Measurements from ENCODE around the gene BCAR1. TPM values are rescaled to one million over a fixed set of nuclear protein-coding genes. Genes with fewer than 3 reads are reported as not detected.

BCAR1 gene
- 86.6 and 93.5 TPM in 2 replicates for total RNA-seq (2014; rRNA removed; shearing (Covaris generic))

DNA sequence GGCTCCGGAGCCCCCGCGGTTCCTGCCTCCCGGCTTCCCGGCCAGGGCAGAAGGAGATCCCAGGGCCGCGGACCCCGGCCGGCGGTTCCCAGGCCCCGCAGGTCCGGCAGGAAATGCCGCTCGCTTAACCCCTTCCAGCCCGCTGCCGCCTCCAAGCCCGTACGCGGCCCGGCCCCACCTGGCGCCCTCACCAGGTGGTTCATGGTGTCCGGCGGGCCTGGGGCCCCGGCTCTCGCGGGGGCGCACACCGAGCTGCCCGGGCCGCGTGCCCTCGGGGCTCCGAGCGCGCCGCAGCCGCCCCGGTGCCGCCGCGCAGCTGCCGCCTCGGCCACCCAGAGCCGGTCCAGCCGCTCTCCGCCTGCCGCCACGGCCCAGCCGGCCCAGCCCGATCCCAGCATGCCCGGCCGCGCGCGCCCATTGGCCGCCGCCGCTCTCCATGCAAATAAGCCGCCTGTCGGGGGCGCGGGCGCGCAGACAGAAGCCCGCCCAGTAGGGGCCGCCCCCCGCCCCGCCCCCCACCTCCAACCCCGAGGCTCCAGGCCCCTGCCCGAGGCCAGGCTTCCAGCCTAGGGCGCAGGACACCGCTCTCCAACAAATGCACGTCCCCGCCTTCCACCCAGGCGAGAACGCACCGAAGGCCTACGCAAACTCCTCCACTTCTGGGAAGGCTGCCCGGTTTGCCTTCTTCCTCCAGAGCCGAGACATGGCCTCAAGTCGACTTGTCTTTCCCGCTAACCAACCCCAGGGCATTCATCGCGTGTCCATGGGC lies at the start of gene BCAR1:
TSS of gene BCAR1 (minus strand) at position 345 of the 769 bp plus-strand sequence. CDS start at position 203, 142 bp downstream.
- peaks cover 51% of the 10 kb centered on the region for H3K36me3 ChIP-seq
- H3K4me3 ChIP-seq = peak within 1 kb of the TSS; percentile 99
- no peaks in the 10 kb centered on the region for H3K27me3 ChIP-seq (replicated peaks)
- peak; percentile 73 to 93 for DNase-seq (ENCODE audit: low read depth in 1 of 2, low spot score in 2 of 2)
- H3K27ac ChIP-seq = peak within 1 kb of the TSS; percentile 92
- H3K9me3 ChIP-seq (replicated peaks) = no peaks in the 10 kb centered on the region
- H3K4me1 ChIP-seq (replicated peaks) = peaks cover 93% of the 10 kb centered on the region

GRCh38 chr16:75298267-75298666 lies 46.8 kb upstream of the BCAR1 start:
- peaks cover 33% of the 10 kb centered on the region for H3K36me3 ChIP-seq
- peaks cover 19% of the 10 kb centered on the region for H3K4me1 ChIP-seq (replicated peaks)
- no peak overlapping the region for H3K27ac ChIP-seq
- no peaks in the 10 kb centered on the region for H3K9me3 ChIP-seq (replicated peaks)
- no peak overlapping the region for H3K4me3 ChIP-seq
- no peaks in the 10 kb centered on the region for H3K27me3 ChIP-seq (replicated peaks)
- DNase-seq (ENCODE audit: low read depth in 1 of 2, low spot score in 2 of 2) = no peak

DNA sequence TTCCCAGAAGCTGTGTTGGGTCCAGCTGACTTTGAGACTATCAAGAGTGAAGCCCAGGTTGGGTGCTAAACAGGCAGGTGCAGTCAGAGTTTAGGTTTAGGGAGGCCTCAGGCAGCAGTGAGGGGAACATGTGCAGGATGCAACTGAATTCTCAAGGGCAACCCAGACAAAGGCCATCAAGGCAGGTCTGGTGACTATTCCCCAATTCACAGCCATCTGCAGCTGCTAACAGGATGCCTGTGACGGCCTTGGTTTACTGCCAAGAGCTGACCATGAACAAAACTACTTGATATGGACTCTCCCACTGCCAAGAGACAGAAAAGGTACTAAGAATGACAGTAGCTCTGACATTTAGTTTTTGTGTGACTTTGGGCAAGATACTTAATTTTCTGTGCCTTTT lies 45.2 kb upstream of the BCAR1 start:
- no peak for DNase-seq (ENCODE audit: low read depth in 1 of 2, low spot score in 2 of 2)
- no peak overlapping the region for H3K4me3 ChIP-seq

GRCh38 chr16:75294773-75295459 lies 43.5 kb upstream of the BCAR1 start:
- H3K4me1 ChIP-seq (replicated peaks) = peaks cover 20% of the 10 kb centered on the region
- DNase-seq (ENCODE audit: low read depth in 1 of 2, low spot score in 2 of 2) = no peak
- H3K27me3 ChIP-seq (replicated peaks) = no peaks in the 10 kb centered on the region
- no peaks in the 10 kb centered on the region for H3K9me3 ChIP-seq (replicated peaks)
- H3K36me3 ChIP-seq = peaks cover 24% of the 10 kb centered on the region
- no peak overlapping the region for H3K27ac ChIP-seq
- H3K4me3 ChIP-seq = no peak overlapping the region

More for the DNA sequence above, 45.2 kb upstream of the BCAR1 start:
- Histone ChIP-seq H3K27ac (no peak overlapping the region), H3K4me1 (replicated peaks) (peaks cover 20% of the 10 kb centered on the region), H3K36me3 (peaks cover 31% of the 10 kb centered on the region), H3K9me3 (replicated peaks) (no peaks in the 10 kb centered on the region), H3K27me3 (replicated peaks) (no peaks in the 10 kb centered on the region)

GRCh38 chr16:75293772-75294171 lies 42.3 kb upstream of the BCAR1 start:
- peak in 1 of 2 experiments; percentile 51 for DNase-seq (ENCODE audit: low read depth in 1 of 2, low spot score in 2 of 2)
- Histone ChIP-seq H3K27ac (peak overlapping the region; percentile 43), H3K27me3 (replicated peaks) (no peaks in the 10 kb centered on the region), H3K9me3 (replicated peaks) (no peaks in the 10 kb centered on the region), H3K4me3 (no peak overlapping the region), H3K36me3 (peaks cover 18% of the 10 kb centered on the region), H3K4me1 (replicated peaks) (peaks cover 27% of the 10 kb centered on the region)

GRCh38 chr16:75293173-75293572 lies 41.7 kb upstream of the BCAR1 start:
- no peaks in the 10 kb centered on the region for H3K9me3 ChIP-seq (replicated peaks)
- DNase-seq (ENCODE audit: low read depth in 1 of 2, low spot score in 2 of 2) = no peak
- peaks cover 27% of the 10 kb centered on the region for H3K4me1 ChIP-seq (replicated peaks)
- no peak overlapping the region for H3K4me3 ChIP-seq
- H3K27ac ChIP-seq = peak overlapping the region; percentile 43; the same call in 1 of the 2 replicates
- H3K27me3 ChIP-seq (replicated peaks) = no peaks in the 10 kb centered on the region
- H3K36me3 ChIP-seq = peaks cover 14% of the 10 kb centered on the region

DNA sequence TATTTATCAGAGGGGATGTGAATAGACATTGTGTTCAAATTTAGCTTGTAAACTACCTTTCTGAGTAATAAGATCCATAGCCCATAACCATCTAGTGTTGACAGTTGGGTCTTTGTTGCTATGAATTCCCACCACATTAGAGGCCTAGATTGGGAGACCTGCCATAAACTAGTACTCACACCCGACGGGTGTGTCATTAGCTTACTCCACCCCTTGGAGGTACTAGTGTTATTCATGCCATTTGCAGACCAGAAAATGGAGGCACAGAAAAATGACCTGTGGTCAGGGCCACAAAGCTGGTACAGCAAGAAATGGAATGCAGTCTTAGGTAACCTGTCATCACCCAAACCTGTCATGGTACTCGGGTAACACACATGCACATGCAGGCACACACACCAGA lies 41.3 kb upstream of the BCAR1 start:
- H3K36me3 ChIP-seq = peaks cover 12% of the 10 kb centered on the region
- no peak overlapping the region for H3K27ac ChIP-seq
- peaks cover 30% of the 10 kb centered on the region for H3K4me1 ChIP-seq (replicated peaks)
- no peak overlapping the region for H3K4me3 ChIP-seq
- H3K9me3 ChIP-seq (replicated peaks) = no peaks in the 10 kb centered on the region
- no peak for DNase-seq (ENCODE audit: low read depth in 1 of 2, low spot score in 2 of 2)
- no peaks in the 10 kb centered on the region for H3K27me3 ChIP-seq (replicated peaks)

DNA sequence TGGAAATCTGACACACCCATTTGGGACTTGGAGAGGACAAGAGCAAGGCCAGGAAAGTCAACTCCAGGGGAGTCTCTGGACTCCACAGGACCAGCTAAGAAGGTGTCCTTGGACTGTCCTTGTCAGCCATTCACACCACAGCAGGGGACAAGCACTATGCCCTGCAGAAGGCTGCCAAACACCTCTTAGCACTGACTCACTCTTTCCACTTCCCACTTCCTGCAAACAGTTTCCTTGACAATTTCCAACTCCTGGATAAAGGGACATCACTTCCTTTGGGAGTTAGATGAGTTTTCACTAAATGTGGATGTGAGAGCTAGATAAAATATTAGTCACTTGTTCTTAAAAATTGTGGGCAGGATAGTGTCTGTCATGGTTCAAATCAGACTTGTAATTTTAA lies 37.8 kb upstream of the BCAR1 start:
- Histone ChIP-seq H3K4me3 (no peak overlapping the region), H3K27me3 (replicated peaks) (no peaks in the 10 kb centered on the region), H3K4me1 (replicated peaks) (peaks cover 20% of the 10 kb centered on the region), H3K27ac (no peak overlapping the region), H3K9me3 (replicated peaks) (no peaks in the 10 kb centered on the region), H3K36me3 (peaks cover 3% of the 10 kb centered on the region; the same call in 1 of the 2 replicates)
- no peak for DNase-seq (ENCODE audit: low read depth in 1 of 2, low spot score in 2 of 2)

GRCh38 chr16:75288596-75289120 lies 37.2 kb upstream of the BCAR1 start:
- no peak overlapping the region for H3K27ac ChIP-seq
- no peak for DNase-seq (ENCODE audit: low read depth in 1 of 2, low spot score in 2 of 2)
- H3K4me3 ChIP-seq = no peak overlapping the region
- H3K4me1 ChIP-seq (replicated peaks) = peaks cover 15% of the 10 kb centered on the region
- no peaks in the 10 kb centered on the region for H3K27me3 ChIP-seq (replicated peaks)
- no peaks in the 10 kb centered on the region for H3K9me3 ChIP-seq (replicated peaks)
- peaks cover 3% of the 10 kb centered on the region; the same call in 1 of the 2 replicates for H3K36me3 ChIP-seq

DNA sequence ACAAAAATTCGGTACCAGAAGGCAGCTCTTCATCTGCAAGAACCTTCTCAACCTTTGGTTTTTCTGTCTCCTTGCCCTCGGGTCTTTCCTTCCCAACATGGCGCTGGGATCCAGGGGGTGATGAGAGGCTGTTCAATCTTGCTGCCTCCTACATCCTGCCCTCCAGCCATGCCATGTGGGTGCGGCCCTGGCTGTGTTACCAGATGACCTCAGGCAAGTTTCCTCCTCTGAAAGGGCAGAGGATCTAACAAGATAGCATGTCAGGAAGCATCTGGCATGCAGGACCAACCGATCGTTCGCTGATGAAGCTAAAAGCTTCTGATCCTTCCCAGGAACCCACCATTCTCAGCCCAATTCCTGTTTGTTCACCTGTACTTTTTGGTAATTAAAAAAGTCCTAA lies 36.8 kb upstream of the BCAR1 start:
- H3K4me3 ChIP-seq = no peak overlapping the region
- no peak for DNase-seq (ENCODE audit: low read depth in 1 of 2, low spot score in 2 of 2)
- no peaks in the 10 kb centered on the region; the same call in 1 of the 2 replicates for H3K36me3 ChIP-seq
- H3K4me1 ChIP-seq (replicated peaks) = peaks cover 10% of the 10 kb centered on the region
- H3K9me3 ChIP-seq (replicated peaks) = no peaks in the 10 kb centered on the region
- no peak overlapping the region for H3K27ac ChIP-seq
- no peaks in the 10 kb centered on the region for H3K27me3 ChIP-seq (replicated peaks)

DNA sequence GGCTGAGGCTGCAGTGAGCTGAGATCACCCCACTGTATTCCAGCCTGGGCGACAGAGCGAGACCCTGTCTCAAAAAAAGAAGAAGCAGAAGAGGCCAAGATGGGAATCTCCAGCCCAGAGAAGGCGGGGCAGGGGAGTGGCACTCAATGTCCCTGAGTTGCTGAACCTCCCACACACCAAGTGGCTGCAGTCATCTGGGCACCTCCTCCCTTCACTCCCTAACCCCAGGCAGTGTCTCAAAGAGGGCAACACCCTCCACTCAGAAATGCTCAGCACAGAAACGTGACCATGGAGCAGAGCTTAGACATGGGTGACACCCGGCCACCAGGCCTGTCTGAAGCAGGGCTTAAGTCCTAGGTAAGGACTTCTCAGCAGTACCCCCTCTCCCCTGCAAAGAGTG lies 36.3 kb upstream of the BCAR1 start:
- Histone ChIP-seq H3K9me3 (replicated peaks) (no peaks in the 10 kb centered on the region), H3K4me1 (replicated peaks) (peaks cover 10% of the 10 kb centered on the region), H3K27me3 (replicated peaks) (no peaks in the 10 kb centered on the region), H3K4me3 (no peak overlapping the region), H3K27ac (no peak overlapping the region), H3K36me3 (no peaks in the 10 kb centered on the region; the same call in 1 of the 2 replicates)
- no peak for DNase-seq (ENCODE audit: low read depth in 1 of 2, low spot score in 2 of 2)

- DNase-seq (ENCODE audit: low read depth in 1 of 2, low spot score in 2 of 2) = no peak
- no peaks in the 10 kb centered on the region; the same call in 1 of the 2 replicates for H3K36me3 ChIP-seq
- H3K9me3 ChIP-seq (replicated peaks) = no peaks in the 10 kb centered on the region
- H3K27me3 ChIP-seq (replicated peaks) = no peaks in the 10 kb centered on the region
- peaks cover 10% of the 10 kb centered on the region for H3K4me1 ChIP-seq (replicated peaks)
- no peak overlapping the region for H3K27ac ChIP-seq
- H3K4me3 ChIP-seq = no peak overlapping the region
Measured at GRCh38 chr16:75286389-75286788, 35.0 kb upstream of the BCAR1 start.

DNA sequence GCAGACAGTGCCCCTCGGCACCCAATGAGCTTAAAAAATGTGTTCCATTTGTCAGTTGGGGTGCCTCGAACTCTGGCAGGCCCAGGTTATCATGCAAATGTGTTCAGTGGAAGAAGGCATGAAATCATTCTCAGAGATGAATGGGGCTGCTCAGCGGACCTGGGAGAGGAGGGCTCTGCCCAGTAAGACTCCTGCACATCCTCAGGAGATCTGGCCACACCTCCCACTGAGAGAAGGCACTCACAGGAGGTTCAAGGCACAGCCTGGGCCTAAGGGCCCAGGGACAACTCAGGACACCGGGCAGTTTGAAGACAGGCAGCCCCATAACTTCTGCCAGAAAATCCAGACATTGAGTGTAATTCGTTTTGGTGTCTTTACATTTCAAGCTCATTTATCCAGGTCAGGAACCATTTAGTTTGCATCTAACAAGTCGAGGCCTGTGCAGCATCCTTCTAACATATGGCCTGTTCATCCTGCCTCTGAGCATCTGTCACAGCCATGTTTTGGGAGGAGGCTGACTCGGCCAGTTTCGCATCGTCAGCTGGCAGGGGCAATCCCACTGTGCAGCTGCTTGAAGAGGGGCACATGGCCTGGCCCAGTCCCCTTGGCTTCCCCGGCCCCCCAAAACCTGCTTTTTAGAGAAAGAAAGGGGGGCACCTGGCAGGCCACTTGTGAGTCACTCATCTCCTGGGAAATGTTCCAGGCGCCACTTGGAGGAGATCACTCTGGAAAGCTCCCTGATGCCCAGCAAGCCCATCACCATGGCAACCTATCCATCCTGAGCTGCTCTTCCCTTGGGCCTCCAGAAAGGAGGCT lies 31.2 kb upstream of the BCAR1 start:
- no peak overlapping the region for H3K27ac ChIP-seq
- H3K27me3 ChIP-seq (replicated peaks) = no peaks in the 10 kb centered on the region
- H3K9me3 ChIP-seq (replicated peaks) = no peaks in the 10 kb centered on the region
- no peaks in the 10 kb centered on the region for H3K36me3 ChIP-seq
- H3K4me3 ChIP-seq = no peak overlapping the region
- H3K4me1 ChIP-seq (replicated peaks) = no peaks in the 10 kb centered on the region; the same call in 1 of the 2 replicates
- no peak for DNase-seq (ENCODE audit: low read depth in 1 of 2, low spot score in 2 of 2)
